Measurements from ENCODE around the gene CA10. TPM values are rescaled to one million over a fixed set of nuclear protein-coding genes. Genes with fewer than 3 reads are reported as not detected.

Gene CA10
- total and polyA plus RNA-seq, 2 donors (not counting 3 experiments of a cell fraction or from before 2014, with no cell fraction given): not detected

GRCh38 chr17:52138350-52138749 lies 20.2 kb downstream of the CA10 start:
- Histone ChIP-seq H3K27ac (ENCODE audit: insufficient read depth, low read depth, low read length) (no peak overlapping the region), H3K4me3 (replicated peaks in 1 of 3; ENCODE audit: insufficient read depth in 1 of 3, low read depth in 1 of 3, low read length in 3 of 3) (no peak overlapping the region), H3K9ac (replicated peaks; ENCODE audit: extremely low read depth, insufficient read depth, low read length) (no peak overlapping the region), H3K27me3 (ENCODE audit: control insufficient read depth in 2 of 2, insufficient read depth in 2 of 2, low read length in 2 of 2) (no peaks in the 10 kb centered on the region), H2AFZ (ENCODE audit: low read depth, low read length) (no peak overlapping the region), H3K36me3 (ENCODE audit: control insufficient read depth in 2 of 2, extremely low read depth in 1 of 2, insufficient read depth in 2 of 2, low read length in 2 of 2) (no peaks in the 10 kb centered on the region), H3K9me1 (replicated peaks; ENCODE audit: control insufficient read depth, extremely low read depth, insufficient read depth, low read length) (no peaks in the 10 kb centered on the region), H3K79me2 (ENCODE audit: control insufficient read depth, insufficient read depth, low read length) (no peaks in the 10 kb centered on the region), H3K4me1 (ENCODE audit: control insufficient read depth, extremely low read depth, insufficient read depth, low read length) (no peaks in the 10 kb centered on the region), H3K4me2 (ENCODE audit: insufficient read depth, low read length) (no peak overlapping the region), H4K20me1 (replicated peaks; ENCODE audit: control insufficient read depth, extremely low read depth, insufficient read depth, low read length) (no peaks in the 10 kb centered on the region), H3K9me3 (replicated peaks; ENCODE audit: control insufficient read depth, insufficient read depth, low read length) (peaks cover 4% of the 10 kb centered on the region)
- FAIRE-seq (no peak), DNase-seq (ENCODE audit: low read depth, low spot score) (no peak)
- CTCF ChIA-PET: no interaction called here
- dilution Hi-C loops (cut with MboI; ENCODE audit: extremely low pct_ligation_motif_present, low sequenced_read_pairs) (no loop called here), intact Hi-C loops (cut with micrococcal nuclease) (no loop called here)
- no peak for TF ChIP-seq CTCF (IDR thresholded peaks at IDR 0.05; ENCODE audit: extremely low read depth in 1 of 2, insufficient read depth in 1 of 2, low read depth in 1 of 2, low read length in 2 of 2)
- TF ChIP-seq MAX (IDR thresholded peaks at IDR 0.05; ENCODE audit: insufficient read depth, insufficient read length): no peak
- TF ChIP-seq FOS (IDR thresholded peaks at IDR 0.05; ENCODE audit: borderline replicate concordance, insufficient read depth, low read length): no peak
- no peak for TF ChIP-seq POLR2A (IDR thresholded peaks at IDR 0.05; ENCODE audit: low read depth, low read length)
- TF ChIP-seq EZH2 (IDR thresholded peaks at IDR 0.05; ENCODE audit: borderline replicate concordance, low read depth, low read length, severe bottlenecking): no peak
- TF ChIP-seq MYC (IDR thresholded peaks at IDR 0.05; ENCODE audit: low read depth, low read length): no peak
- no peak for TF ChIP-seq GATA2 (IDR thresholded peaks at IDR 0.05; ENCODE audit: insufficient read depth, insufficient read length, low read depth, low read length)
- no peak for TF ChIP-seq POLR2AphosphoS5 (IDR thresholded peaks at IDR 0.05; ENCODE audit: insufficient read depth, low read depth, low read length)
- POLR2A ChIA-PET: no interaction called here
- BruUV-seq (replicated peaks): no TSS peak
